Breast epithelium (tissue), 4 donors: Measurements from ENCODE around the gene RALGAPA1. TPM values are rescaled to one million over a fixed set of nuclear protein-coding genes. Genes with fewer than 3 reads are reported as not detected.

Experiments used
- DNase-seq, 2 donors: peaks; one replicate each; pipeline ENCODE4 v3.0.0-alpha.2; 2019; ENCODE audit warnings: low spot score in 2 of 2
- H3K27ac ChIP-seq, 2 donors: fragments of 200-600 bp; sonication (generic) in 1 of 2; one replicate each; pipeline ENCODE4 v1.5.1; 2016 to 2019; ENCODE audit warnings: mild to moderate bottlenecking in 1 of 2
- H3K27me3 ChIP-seq, 2 donors: fragments of 200-600 bp; sonication (generic) in 1 of 2; one replicate each; pipeline versions ENCODE4 v1.5.1 to v1.6.0; 2017 to 2019; ENCODE audit warnings: control low read depth in 1 of 2, mild to moderate bottlenecking in 1 of 2
- H3K36me3 ChIP-seq: fragments of 200-600 bp; one replicate; pipeline ENCODE4 v1.5.1; 2019
- H3K4me1 ChIP-seq, 2 donors: fragments of 200-600 bp; sonication (generic); one replicate each; pipeline ENCODE4 v1.5.1; 2016 to 2019; ENCODE audit warnings: control low read depth in 1 of 2
- H3K4me3 ChIP-seq, 3 donors: fragments of 200-600 bp; sonication (generic); 1 replicate in 2 of 3; 2 replicates in 1 of 3; pipeline ENCODE4 v1.5.1; 2016 to 2019; ENCODE audit warnings: mild to moderate bottlenecking in 3 of 3, moderate library complexity in 2 of 3
- H3K9me3 ChIP-seq, 2 donors: fragments of 200-600 bp; sonication (generic) in 1 of 2; one replicate each; pipeline ENCODE4 v1.5.1; 2016 to 2019; ENCODE audit warnings: control low read depth in 1 of 2
- POLR2A ChIP-seq: fragments of 450-650 bp; IDR thresholded peaks from one replicate; pipeline ENCODE4 v1.6.1; 2016; ENCODE audit warnings: antibody characterized with exemption, mild to moderate bottlenecking, moderate library complexity
- POLR2AphosphoS5 ChIP-seq, 3 donors: sonication (generic); formaldehyde crosslinking; IDR thresholded peaks; one replicate each; pipeline ENCODE4 v1.6.1; 2017; ENCODE audit warnings: antibody characterized with exemption in 3 of 3
- intact Hi-C: fragments of 100-400 bp; cut with DNase I; formaldehyde crosslinking; loops from one replicate; pipeline ENCODE4 v1.15.1; 2023; ENCODE audit warnings: low total_unique reads
- total RNA-seq, 3 donors: library from RNA; depleted of rRNA; stranded (reverse); fragments of >200 nt; gene quantifications; one replicate each; pipeline ENCODE4 v1.1.0, GENCODE V29; 2016
- TF ChIP-seq, protein P1 (sequence below), 3 donors: fragments of 450-650 bp; IDR thresholded peaks; one replicate each; pipeline ENCODE4 v1.5.1; 2016 to 2017; ENCODE audit warnings: antibody characterized with exemption in 3 of 3, mild to moderate bottlenecking in 3 of 3, moderate library complexity in 3 of 3

Gene RALGAPA1
- total RNA-seq, 3 donors from 2014 or later, result 52.2 to 136 (median 103) TPM

DNA sequence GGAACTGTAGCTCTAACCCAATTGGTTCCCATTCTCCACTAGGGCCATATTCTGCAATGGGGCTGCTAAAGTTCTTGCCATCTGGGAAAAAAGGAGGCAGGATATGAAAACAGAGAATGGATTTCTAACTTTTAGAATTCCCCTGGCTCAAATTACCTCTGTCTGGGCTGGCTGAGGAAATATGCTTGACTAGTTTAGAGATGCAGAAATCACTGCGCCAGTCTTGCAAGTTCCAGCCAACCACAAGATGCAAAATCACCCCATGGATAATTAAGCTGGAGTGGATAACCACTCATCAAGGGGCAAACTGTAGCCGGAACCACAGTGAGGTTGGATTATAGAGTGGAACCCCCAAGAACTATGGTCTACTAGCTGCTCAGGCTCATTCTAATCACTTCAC, 126.3 kb downstream of the RALGAPA1 start:
- intact Hi-C loops, result no loop called here
- Histone ChIP-seq H3K9me3 (no peaks in the 10 kb centered on the region), H3K4me1 (no peaks in the 10 kb centered on the region), H3K27me3 (no peaks in the 10 kb centered on the region), H3K36me3 (no peaks in the 10 kb centered on the region), H3K4me3 (no peak overlapping the region), H3K27ac (no peak overlapping the region)
- TF ChIP-seq, protein P1, sequence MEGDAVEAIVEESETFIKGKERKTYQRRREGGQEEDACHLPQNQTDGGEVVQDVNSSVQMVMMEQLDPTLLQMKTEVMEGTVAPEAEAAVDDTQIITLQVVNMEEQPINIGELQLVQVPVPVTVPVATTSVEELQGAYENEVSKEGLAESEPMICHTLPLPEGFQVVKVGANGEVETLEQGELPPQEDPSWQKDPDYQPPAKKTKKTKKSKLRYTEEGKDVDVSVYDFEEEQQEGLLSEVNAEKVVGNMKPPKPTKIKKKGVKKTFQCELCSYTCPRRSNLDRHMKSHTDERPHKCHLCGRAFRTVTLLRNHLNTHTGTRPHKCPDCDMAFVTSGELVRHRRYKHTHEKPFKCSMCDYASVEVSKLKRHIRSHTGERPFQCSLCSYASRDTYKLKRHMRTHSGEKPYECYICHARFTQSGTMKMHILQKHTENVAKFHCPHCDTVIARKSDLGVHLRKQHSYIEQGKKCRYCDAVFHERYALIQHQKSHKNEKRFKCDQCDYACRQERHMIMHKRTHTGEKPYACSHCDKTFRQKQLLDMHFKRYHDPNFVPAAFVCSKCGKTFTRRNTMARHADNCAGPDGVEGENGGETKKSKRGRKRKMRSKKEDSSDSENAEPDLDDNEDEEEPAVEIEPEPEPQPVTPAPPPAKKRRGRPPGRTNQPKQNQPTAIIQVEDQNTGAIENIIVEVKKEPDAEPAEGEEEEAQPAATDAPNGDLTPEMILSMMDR (IDR thresholded peaks at IDR 0.05), result no peak
- TF ChIP-seq POLR2AphosphoS5 (IDR thresholded peaks at IDR 0.05) (no peak), POLR2A (no peak)
- DNase-seq, result no peak

DNA sequence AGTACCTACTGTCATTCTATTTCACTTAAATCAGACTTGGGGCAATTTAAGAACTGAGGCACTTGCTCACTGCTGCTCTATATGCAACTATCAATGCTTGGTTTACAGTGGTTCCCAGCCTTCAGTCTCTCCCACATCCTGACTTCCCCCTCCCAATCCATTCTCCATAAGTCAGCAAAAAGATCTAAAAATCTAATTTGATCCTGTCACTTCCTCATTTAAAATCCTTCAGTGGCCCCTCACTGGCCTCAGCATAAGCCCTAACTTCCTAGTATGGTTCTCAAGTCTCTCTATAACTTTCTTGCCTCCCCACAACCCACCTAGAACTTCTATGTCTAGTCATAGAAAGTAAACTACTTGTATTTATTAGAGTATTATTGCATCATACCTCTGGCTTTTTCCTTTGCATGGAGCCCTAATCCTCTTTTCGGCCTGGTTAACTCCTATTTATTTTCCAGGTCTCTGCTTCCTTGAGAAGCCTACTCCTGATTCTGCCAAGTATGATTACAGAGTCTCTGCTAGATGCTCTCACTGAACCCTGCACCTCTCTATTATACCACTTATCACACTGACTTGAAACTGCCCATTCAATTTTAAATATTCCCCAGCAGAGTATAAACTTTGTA, 130.6 kb downstream of the RALGAPA1 start:
- Histone ChIP-seq H3K4me1 (no peaks in the 10 kb centered on the region), H3K27me3 (no peaks in the 10 kb centered on the region), H3K36me3 (peaks cover 5% of the 10 kb centered on the region), H3K9me3 (no peaks in the 10 kb centered on the region), H3K27ac (no peak overlapping the region), H3K4me3 (no peak overlapping the region)
- no peak for DNase-seq
- intact Hi-C loops, result no loop called here
- TF ChIP-seq, protein P1 (IDR thresholded peaks at IDR 0.05), result no peak
- no peak for TF ChIP-seq POLR2AphosphoS5 (IDR thresholded peaks at IDR 0.05)
- TF ChIP-seq POLR2A, result no peak

DNA sequence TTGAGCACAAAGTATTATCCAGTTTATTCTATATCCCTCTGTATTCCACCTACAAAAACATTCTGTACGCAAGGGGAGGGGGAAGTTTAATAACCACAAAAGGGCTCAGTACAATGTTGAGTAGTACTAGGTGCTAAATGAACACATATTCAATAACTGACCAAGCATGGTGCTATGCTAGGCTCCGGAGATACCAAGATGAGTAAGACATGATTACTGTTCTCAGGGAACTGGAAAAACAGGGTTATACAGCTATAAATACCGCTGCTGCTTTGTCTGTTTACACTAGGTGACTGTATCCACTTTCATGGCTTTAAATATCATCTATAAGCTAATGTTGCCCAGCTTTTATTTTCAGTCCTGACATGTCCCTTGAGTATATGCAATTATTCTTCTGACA, 139.3 kb downstream of the RALGAPA1 start:
- Histone ChIP-seq H3K4me1 (no peaks in the 10 kb centered on the region), H3K36me3 (peaks cover 3% of the 10 kb centered on the region), H3K27ac (peak overlapping the region in 1 of 2 donors; percentile 9), H3K4me3 (no peak overlapping the region), H3K9me3 (no peaks in the 10 kb centered on the region), H3K27me3 (no peaks in the 10 kb centered on the region)
- TF ChIP-seq POLR2AphosphoS5 (IDR thresholded peaks at IDR 0.05) (no peak), POLR2A (no peak)
- TF ChIP-seq, protein P1 (IDR thresholded peaks at IDR 0.05), result no peak
- intact Hi-C loops, result no loop called here
- no peak for DNase-seq

DNA sequence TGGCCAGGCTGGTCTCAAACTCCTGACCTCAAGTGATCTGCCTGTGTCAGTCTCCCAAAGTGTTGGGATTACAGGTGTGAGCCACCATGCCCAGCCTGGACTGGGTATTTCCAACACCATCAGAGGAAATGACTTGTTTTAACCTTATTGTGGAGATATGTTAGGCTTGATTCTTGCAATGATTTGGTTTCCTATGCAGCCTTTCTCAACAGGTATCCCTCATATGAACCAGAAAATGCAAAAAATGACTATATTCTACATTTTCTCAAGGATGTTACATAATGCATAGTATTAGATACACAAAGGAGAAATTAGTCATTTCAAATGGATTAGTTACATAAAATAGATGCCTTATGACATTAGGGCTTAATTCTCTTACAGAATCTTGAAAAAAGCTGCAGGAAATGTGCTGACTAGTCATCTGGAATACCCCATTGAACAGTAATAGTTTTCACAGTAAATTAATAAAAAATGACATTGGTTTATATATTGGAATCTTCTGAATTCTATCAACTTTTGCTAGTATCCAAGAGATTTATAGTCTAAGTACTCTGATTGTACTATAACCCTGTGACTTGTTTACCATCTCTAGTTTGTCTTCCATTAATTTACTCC, 142.6 kb downstream of the RALGAPA1 start:
- TF ChIP-seq POLR2AphosphoS5 (IDR thresholded peaks at IDR 0.05) (no peak), POLR2A (no peak)
- TF ChIP-seq, protein P1 (IDR thresholded peaks at IDR 0.05), result no peak
- Histone ChIP-seq H3K36me3 (peaks cover 3% of the 10 kb centered on the region), H3K4me1 (no peaks in the 10 kb centered on the region), H3K9me3 (no peaks in the 10 kb centered on the region), H3K27ac (no peak overlapping the region), H3K4me3 (no peak overlapping the region), H3K27me3 (no peaks in the 10 kb centered on the region)
- intact Hi-C loops, result no loop called here
- DNase-seq, result no peak

DNA sequence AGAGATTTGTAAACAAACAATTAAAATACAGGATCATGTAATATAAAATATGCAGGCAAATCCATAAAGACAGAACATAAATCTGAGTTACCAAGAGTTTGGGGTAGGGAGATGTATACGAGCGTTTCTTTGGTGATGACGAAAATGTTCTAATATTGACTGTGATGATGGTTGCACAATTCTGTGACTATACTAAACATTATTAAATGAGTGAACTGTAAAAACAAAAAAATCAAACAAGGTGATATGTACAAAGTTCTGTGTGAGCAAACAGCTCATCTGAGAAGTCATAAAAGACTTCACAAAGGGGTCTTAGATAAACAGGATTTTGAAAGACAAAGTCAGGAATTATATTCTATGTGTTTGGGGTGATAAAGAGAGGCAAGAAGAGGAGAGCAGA, 147.2 kb downstream of the RALGAPA1 start:
- H3K4me3 ChIP-seq, result no peak overlapping the region
- H3K27me3 ChIP-seq, result no peaks in the 10 kb centered on the region
- no peaks in the 10 kb centered on the region for H3K9me3 ChIP-seq
- intact Hi-C loops, result no loop called here
- H3K4me1 ChIP-seq, result no peaks in the 10 kb centered on the region
- no peak for TF ChIP-seq POLR2A
- TF ChIP-seq, protein P1 (IDR thresholded peaks at IDR 0.05), result no peak
- TF ChIP-seq POLR2AphosphoS5 (IDR thresholded peaks at IDR 0.05), result no peak
- peaks cover 3% of the 10 kb centered on the region for H3K36me3 ChIP-seq
- H3K27ac ChIP-seq, result no peak overlapping the region
- DNase-seq, result no peak
